ENCODE data around the gene INSYN1. TPM values are rescaled to one million over a fixed set of nuclear protein-coding genes. Genes with fewer than 3 reads are reported as not detected.

Gene INSYN1
- polyA plus RNA-seq, 3 donors = not detected

DNA sequence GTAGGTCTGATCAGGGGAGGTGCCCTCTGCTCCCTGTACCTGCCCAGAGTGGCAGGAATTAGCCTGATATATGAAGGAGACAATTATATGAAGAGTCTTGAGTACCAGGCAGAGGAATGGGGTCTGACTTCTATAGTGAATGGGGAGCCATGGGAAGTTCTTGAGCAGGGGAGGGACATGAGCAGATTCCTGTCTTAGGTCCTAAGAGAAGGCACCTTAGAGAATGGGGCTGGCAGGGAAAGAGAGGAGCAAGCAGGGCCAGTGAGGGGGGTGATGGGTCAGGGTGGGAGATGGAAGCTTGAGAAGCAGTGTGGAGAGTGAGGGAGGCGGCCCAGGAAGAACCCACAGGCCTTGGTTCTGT, 56.5 kb downstream of the INSYN1 start:
- H3K4me3 Mint-ChIP-seq = peak overlapping the region in 1 of 2 donors; percentile 67
- H3K36me3 Mint-ChIP-seq = no peaks in the 10 kb centered on the region
- H3K27ac ChIP-seq (ENCODE audit: low read depth in 1 of 2, low read length in 2 of 2) = no peak overlapping the region
- peak overlapping the region; percentile 40 for H3K4me2 ChIP-seq (replicated peaks; ENCODE audit: extremely low read depth, low read length, poor library complexity, severe bottlenecking)
- no peak overlapping the region for H3K9ac ChIP-seq (ENCODE audit: insufficient read depth, low read length, poor library complexity, severe bottlenecking)
- peaks cover 0 to 4% (median 0%) of the 10 kb centered on the region in 7 donors for H3K9me3 Mint-ChIP-seq
- intact Hi-C loops (cut with micrococcal nuclease) = loop anchor here (5.0 kb wide), 2 partner anchors 134 to 394 kb away; no protein-coding TSS in a partner anchor
- DNase-seq = no peak
- H3K9me3 ChIP-seq (replicated peaks in 1 of 2; ENCODE audit: control insufficient read depth in 1 of 2, insufficient read depth in 1 of 2, low read length in 2 of 2) = no peaks in the 10 kb centered on the region
- H3K27ac Mint-ChIP-seq = peak overlapping the region in 2 of 7 donors; percentile 11 to 21
- H3K4me3 ChIP-seq (replicated peaks in 1 of 3; ENCODE audit: low read depth in 2 of 3, low read length in 3 of 3) = no peak overlapping the region
- peaks cover 22 to 25% of the 10 kb centered on the region in 2 donors for H3K4me1 ChIP-seq (ENCODE audit: control insufficient read depth in 1 of 2, insufficient read depth in 2 of 2, low read length in 2 of 2)
- H3K27me3 ChIP-seq (ENCODE audit: control insufficient read depth in 2 of 2, insufficient read depth in 2 of 2, low read length in 2 of 2) = peaks cover 31 to 58% of the 10 kb centered on the region in 2 donors
- no peak overlapping the region for H2AFZ ChIP-seq (ENCODE audit: insufficient read depth, low read depth, low read length, poor library complexity, severe bottlenecking)
- H3K36me3 ChIP-seq (replicated peaks in 1 of 2; ENCODE audit: control insufficient read depth in 1 of 2, insufficient read depth in 2 of 2, low read length in 2 of 2) = no peaks in the 10 kb centered on the region
- H4K20me1 ChIP-seq (ENCODE audit: insufficient read depth, low read length) = no peaks in the 10 kb centered on the region
- peaks cover 35% of the 10 kb centered on the region for H3K4me1 Mint-ChIP-seq
- H3K27me3 Mint-ChIP-seq (ENCODE audit: low read depth in 3 of 3) = peaks cover 56 to 66% (median 62%) of the 10 kb centered on the region in 3 donors
- 0% methylated on average over 1 of the region's 1 CpG for WGBS (ENCODE audit: insufficient coverage)
- H3K79me2 ChIP-seq (ENCODE audit: insufficient read depth, low read length) = no peaks in the 10 kb centered on the region
- TF ChIP-seq, protein P1, sequence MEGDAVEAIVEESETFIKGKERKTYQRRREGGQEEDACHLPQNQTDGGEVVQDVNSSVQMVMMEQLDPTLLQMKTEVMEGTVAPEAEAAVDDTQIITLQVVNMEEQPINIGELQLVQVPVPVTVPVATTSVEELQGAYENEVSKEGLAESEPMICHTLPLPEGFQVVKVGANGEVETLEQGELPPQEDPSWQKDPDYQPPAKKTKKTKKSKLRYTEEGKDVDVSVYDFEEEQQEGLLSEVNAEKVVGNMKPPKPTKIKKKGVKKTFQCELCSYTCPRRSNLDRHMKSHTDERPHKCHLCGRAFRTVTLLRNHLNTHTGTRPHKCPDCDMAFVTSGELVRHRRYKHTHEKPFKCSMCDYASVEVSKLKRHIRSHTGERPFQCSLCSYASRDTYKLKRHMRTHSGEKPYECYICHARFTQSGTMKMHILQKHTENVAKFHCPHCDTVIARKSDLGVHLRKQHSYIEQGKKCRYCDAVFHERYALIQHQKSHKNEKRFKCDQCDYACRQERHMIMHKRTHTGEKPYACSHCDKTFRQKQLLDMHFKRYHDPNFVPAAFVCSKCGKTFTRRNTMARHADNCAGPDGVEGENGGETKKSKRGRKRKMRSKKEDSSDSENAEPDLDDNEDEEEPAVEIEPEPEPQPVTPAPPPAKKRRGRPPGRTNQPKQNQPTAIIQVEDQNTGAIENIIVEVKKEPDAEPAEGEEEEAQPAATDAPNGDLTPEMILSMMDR (IDR thresholded peaks at IDR 0.05) = no peak

- Mint-ChIP-seq H3K36me3 (no peaks in the 10 kb centered on the region), H3K27ac (peak overlapping the region in 1 of 7 donors; percentile 0), H3K9me3 (peaks cover 0 to 4% (median 0%) of the 10 kb centered on the region in 7 donors), H3K4me1 (peaks cover 35% of the 10 kb centered on the region), H3K4me3 (peak overlapping the region in 1 of 2 donors; percentile 21), H3K27me3 (ENCODE audit: low read depth in 3 of 3) (peaks cover 52 to 63% (median 62%) of the 10 kb centered on the region in 3 donors)
- H3K9ac ChIP-seq (ENCODE audit: insufficient read depth, low read length, poor library complexity, severe bottlenecking) = no peak overlapping the region
- no peak overlapping the region for H3K27ac ChIP-seq (ENCODE audit: low read depth in 1 of 2, low read length in 2 of 2)
- peaks cover 22 to 25% of the 10 kb centered on the region in 2 donors for H3K4me1 ChIP-seq (ENCODE audit: control insufficient read depth in 1 of 2, insufficient read depth in 2 of 2, low read length in 2 of 2)
- no peak overlapping the region for H3K4me3 ChIP-seq (replicated peaks in 1 of 3; ENCODE audit: low read depth in 2 of 3, low read length in 3 of 3)
- H3K36me3 ChIP-seq (replicated peaks in 1 of 2; ENCODE audit: control insufficient read depth in 1 of 2, insufficient read depth in 2 of 2, low read length in 2 of 2) = no peaks in the 10 kb centered on the region
- TF ChIP-seq, protein P1 (IDR thresholded peaks at IDR 0.05) = no peak
- WGBS (ENCODE audit: insufficient coverage) = 70% methylated on average over 9 of the region's 16 CpGs
- no peak overlapping the region for H3K4me2 ChIP-seq (replicated peaks; ENCODE audit: extremely low read depth, low read length, poor library complexity, severe bottlenecking)
- H3K9me3 ChIP-seq (replicated peaks in 1 of 2; ENCODE audit: control insufficient read depth in 1 of 2, insufficient read depth in 1 of 2, low read length in 2 of 2) = no peaks in the 10 kb centered on the region
- no peaks in the 10 kb centered on the region for H4K20me1 ChIP-seq (ENCODE audit: insufficient read depth, low read length)
- H3K79me2 ChIP-seq (ENCODE audit: insufficient read depth, low read length) = no peaks in the 10 kb centered on the region
- intact Hi-C loops (cut with micrococcal nuclease) = loop anchor here (5.0 kb wide), 2 partner anchors 134 to 394 kb away; no protein-coding TSS in a partner anchor
- H2AFZ ChIP-seq (ENCODE audit: insufficient read depth, low read depth, low read length, poor library complexity, severe bottlenecking) = no peak overlapping the region
- no peak for DNase-seq
- peaks cover 33 to 64% of the 10 kb centered on the region in 2 donors for H3K27me3 ChIP-seq (ENCODE audit: control insufficient read depth in 2 of 2, insufficient read depth in 2 of 2, low read length in 2 of 2)
Measured at GRCh38 chr15:73695773-73696640, 57.1 kb downstream of the INSYN1 start.
